Measurements from ENCODE around the gene METTL6.

Gene METTL6

GRCh38 chr3:15462451-15462850, 35.1 kb upstream of the METTL6 start:
- TF ChIP-seq, protein P1, sequence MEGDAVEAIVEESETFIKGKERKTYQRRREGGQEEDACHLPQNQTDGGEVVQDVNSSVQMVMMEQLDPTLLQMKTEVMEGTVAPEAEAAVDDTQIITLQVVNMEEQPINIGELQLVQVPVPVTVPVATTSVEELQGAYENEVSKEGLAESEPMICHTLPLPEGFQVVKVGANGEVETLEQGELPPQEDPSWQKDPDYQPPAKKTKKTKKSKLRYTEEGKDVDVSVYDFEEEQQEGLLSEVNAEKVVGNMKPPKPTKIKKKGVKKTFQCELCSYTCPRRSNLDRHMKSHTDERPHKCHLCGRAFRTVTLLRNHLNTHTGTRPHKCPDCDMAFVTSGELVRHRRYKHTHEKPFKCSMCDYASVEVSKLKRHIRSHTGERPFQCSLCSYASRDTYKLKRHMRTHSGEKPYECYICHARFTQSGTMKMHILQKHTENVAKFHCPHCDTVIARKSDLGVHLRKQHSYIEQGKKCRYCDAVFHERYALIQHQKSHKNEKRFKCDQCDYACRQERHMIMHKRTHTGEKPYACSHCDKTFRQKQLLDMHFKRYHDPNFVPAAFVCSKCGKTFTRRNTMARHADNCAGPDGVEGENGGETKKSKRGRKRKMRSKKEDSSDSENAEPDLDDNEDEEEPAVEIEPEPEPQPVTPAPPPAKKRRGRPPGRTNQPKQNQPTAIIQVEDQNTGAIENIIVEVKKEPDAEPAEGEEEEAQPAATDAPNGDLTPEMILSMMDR (conservative IDR thresholded peaks at IDR 0.05) = no peak
- no peak for TF ChIP-seq ZFX (IDR thresholded peaks at IDR 0.05)
- no peak overlapping the region for H3K27ac ChIP-seq

DNA sequence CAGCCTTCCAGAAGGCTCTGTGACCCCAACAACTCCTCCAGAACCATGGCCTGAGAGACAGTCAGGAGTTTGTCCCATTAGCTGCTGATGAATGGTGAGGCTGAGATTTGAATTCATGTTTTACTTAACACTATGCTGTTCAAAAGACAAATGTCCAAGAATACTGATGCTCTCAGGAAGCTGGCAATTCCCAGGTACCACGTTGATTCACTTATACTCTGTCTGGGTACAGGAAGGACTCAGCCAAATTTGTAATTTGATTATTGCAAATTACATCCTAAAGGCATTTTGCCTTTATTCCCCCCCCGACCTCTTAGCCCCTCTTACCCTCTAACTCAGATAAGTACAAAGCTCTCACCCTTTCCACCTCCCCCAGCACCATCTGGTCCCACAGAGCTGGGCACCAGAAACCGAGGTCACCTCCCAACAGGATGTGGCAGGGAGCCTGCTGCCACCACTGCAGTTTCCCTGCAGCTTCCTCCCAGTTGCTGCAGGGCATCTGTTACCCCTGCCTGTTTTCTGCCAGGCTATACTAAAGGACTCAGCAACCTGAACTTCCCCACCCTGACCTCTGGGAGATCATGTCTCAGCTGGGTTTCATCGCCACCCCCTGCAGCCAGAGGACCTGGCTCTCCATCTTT, 33.7 kb upstream of the METTL6 start:
- TF ChIP-seq ZFX (IDR thresholded peaks at IDR 0.05) = no peak
- TF ChIP-seq, protein P1 (conservative IDR thresholded peaks at IDR 0.05) = no peak
- peak overlapping the region; percentile 12 for H3K27ac ChIP-seq

DNA sequence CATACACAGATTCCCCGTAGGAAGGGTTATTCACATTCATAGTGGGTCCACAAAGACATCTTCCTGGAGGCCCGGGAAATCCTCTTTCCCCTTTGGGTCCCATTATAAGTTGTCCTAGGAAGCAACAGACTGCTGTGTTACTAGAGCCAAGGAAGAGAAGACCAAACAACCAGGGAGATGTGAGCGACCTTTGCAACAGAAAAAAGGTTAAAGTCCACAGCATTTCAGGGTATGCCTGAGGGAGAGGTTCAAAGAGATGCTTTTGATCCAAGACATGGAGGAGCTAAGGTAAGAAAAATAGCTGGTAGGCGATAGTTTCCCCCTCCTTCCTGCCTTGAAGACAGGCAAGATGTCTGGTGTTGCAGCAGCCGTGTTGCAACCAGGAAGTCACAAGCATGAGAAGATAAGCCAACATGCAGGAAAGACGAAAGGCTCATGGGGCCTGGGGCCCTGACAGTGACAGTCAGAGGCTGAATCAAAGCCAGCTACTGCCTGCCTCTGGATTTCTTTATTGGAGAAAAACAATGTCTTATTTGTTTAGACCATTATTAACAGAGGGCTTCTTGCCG, 31.0 kb upstream of the METTL6 start:
- no peak overlapping the region for H3K27ac ChIP-seq

GRCh38 chr3:15456915-15457314, 29.6 kb upstream of the METTL6 start:
- peak overlapping the region; percentile 19; the same call in 1 of the 2 replicates for H3K27ac ChIP-seq

More for the DNA sequence above, 31.0 kb upstream of the METTL6 start:
- no peak for TF ChIP-seq ZFX (IDR thresholded peaks at IDR 0.05)
- TF ChIP-seq, protein P1 (conservative IDR thresholded peaks at IDR 0.05) = no peak

GRCh38 chr3:15456321-15456720, 29.0 kb upstream of the METTL6 start:
- H3K27ac ChIP-seq = peak overlapping the region; percentile 19; the same call in 1 of the 2 replicates
- TF ChIP-seq ZFX (IDR thresholded peaks at IDR 0.05) = no peak
- TF ChIP-seq, protein P1 (conservative IDR thresholded peaks at IDR 0.05) = no peak

DNA sequence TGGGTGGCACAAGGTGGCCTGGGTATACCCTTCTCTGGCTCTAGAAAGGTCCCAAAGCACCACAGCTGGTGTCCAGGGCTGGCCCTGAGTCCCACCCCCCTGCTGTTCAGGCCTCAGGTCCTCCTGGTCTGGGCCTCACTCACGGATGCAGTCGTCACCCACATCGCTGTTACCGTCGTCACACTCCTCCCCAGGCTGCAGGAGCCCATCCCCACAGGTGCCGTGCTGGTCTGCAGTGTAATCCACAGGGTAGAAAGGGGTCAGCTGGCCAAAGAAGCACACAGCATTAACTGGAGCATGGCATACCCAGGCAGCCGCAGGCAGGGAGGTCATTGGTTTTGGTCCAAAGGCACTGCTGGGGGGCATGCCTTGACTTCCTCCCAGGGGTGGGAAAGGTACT, 28.4 kb upstream of the METTL6 start:
- H3K27ac ChIP-seq = no peak overlapping the region; the same call in 1 of the 2 replicates
- no peak for TF ChIP-seq ZFX (IDR thresholded peaks at IDR 0.05)
- TF ChIP-seq, protein P1 (conservative IDR thresholded peaks at IDR 0.05) = no peak

GRCh38 chr3:15454965-15455364, 27.6 kb upstream of the METTL6 start:
- H3K27ac ChIP-seq = no peak overlapping the region
- TF ChIP-seq ZFX (IDR thresholded peaks at IDR 0.05) = no peak
- TF ChIP-seq, protein P1 (conservative IDR thresholded peaks at IDR 0.05) = no peak

Measured in C4-2B (cell line).